HepG2 (cell line): Measurements from ENCODE around the gene LOXL3. TPM values are rescaled to one million over a fixed set of nuclear protein-coding genes. Genes with fewer than 3 reads are reported as not detected.

Source experiments
- ATRX ChIP-seq: sonication (generic); formaldehyde crosslinking; IDR thresholded peaks from 2 replicates; pipeline ENCODE4 v1.4.0; 2020; ENCODE audit warnings: missing genetic modification reagents, borderline replicate concordance
- BCL6 ChIP-seq: IDR thresholded peaks from 2 replicates; pipeline ENCODE4 v1.6.1; 2016; ENCODE audit warnings: missing genetic modification reagents, missing compliant biosample characterization
- MBNL3 ChIP-seq: fragments of 250-450 bp; sonication (Bioruptor Pico); conservative IDR thresholded peaks from 2 replicates; pipeline ENCODE4 v1.8.0; 2022; ENCODE audit warnings: mild to moderate bottlenecking, inconsistent platforms
- NFYB ChIP-seq: sonication (generic); formaldehyde crosslinking; IDR thresholded peaks from 2 replicates; pipeline ENCODE4 v1.4.0; 2020; ENCODE audit warnings: missing genetic modification reagents
- PHF5A ChIP-seq: IDR thresholded peaks from one replicate; pipeline ENCODE4 v1.6.1; 2018; ENCODE audit warnings: low read depth, missing genetic modification reagents; ENCODE audit not compliant: unreplicated experiment
- SNAPC4 ChIP-seq: sonication (generic); formaldehyde crosslinking; IDR thresholded peaks from 2 replicates; pipeline ENCODE4 v1.4.0; 2020; ENCODE audit warnings: mild to moderate bottlenecking, missing genetic modification reagents
- SNRNP70 ChIP-seq: fragments of 200-400 bp; formaldehyde crosslinking; IDR thresholded peaks from 2 replicates; pipeline ENCODE4 v1.6.1; 2017; ENCODE audit warnings: mild to moderate bottlenecking, low read depth, low read length, moderate library complexity
- ZBTB34 ChIP-seq: sonication (generic); formaldehyde crosslinking; IDR thresholded peaks from 2 replicates; pipeline ENCODE4 v1.8.0; 2022; ENCODE audit warnings: mild to moderate bottlenecking, missing genetic modification reagents
- ZBTB7B ChIP-seq: sonication (generic); formaldehyde crosslinking; IDR thresholded peaks from 2 replicates; pipeline ENCODE4 v1.4.0; 2020; ENCODE audit warnings: missing genetic modification reagents
- ZNF24 ChIP-seq: fragments of 450-650 bp; IDR thresholded peaks from 2 replicates; pipeline ENCODE4 v1.6.1; 2017; ENCODE audit warnings: antibody characterized with exemption, mild to moderate bottlenecking
- ZNF530 ChIP-seq: sonication (generic); formaldehyde crosslinking; IDR thresholded peaks from 2 replicates; pipeline ENCODE4 v1.5.0; 2020; ENCODE audit warnings: low read depth, mild to moderate bottlenecking, missing genetic modification reagents
- ZNF720 ChIP-seq: sonication (generic); formaldehyde crosslinking; IDR thresholded peaks from 2 replicates; pipeline ENCODE4 v1.4.0; 2020; ENCODE audit warnings: missing genetic modification reagents
- ZNF75D ChIP-seq: sonication (generic); formaldehyde crosslinking; IDR thresholded peaks from 2 replicates; pipeline ENCODE4 v1.8.1; 2023; ENCODE audit warnings: missing genetic modification reagents, mild to moderate bottlenecking, borderline replicate concordance
- ZNF777 ChIP-seq: sonication (generic); formaldehyde crosslinking; IDR thresholded peaks from 2 replicates; pipeline ENCODE4 v1.4.0; 2020; ENCODE audit warnings: missing genetic modification reagents
- polyA plus RNA-seq, 8 experiments: library from polyadenylated mRNA; depleted of rRNA in 3 of 8; stranded (reverse) in 7 of 8; unstranded in 1 of 8; fragments of >200 nt; fragmentation: Illumina TruSeq in 4 of 8; extraction: Trizol in 4 of 8; gene quantifications; 2 replicates each; pipeline versions ENCODE4 v1.2.1 to v1.2.3, GENCODE V29; 2011 to 2016; ENCODE audit warnings: low read depth in 4 of 8, missing spikeins in 1 of 8, mixed read lengths in 1 of 8; ENCODE audit not compliant: insufficient read depth in 1 of 8
- total RNA-seq, 5 experiments: library from RNA; depleted of rRNA; stranded (reverse); fragments of >200 nt; fragmentation: Illumina TruSeq; extraction: Trizol; gene quantifications; 2 replicates each; pipeline ENCODE4 v1.2.3, GENCODE V29; 2016; ENCODE audit warnings: low read depth in 1 of 5
- TF ChIP-seq, protein P1 (sequence below): sonication (generic); formaldehyde crosslinking; IDR thresholded peaks from 2 replicates; pipeline ENCODE4; 2020; ENCODE audit warnings: missing genetic modification reagents, mild to moderate bottlenecking, borderline replicate concordance
- TF ChIP-seq, protein P2 (sequence below): sonication (generic); formaldehyde crosslinking; IDR thresholded peaks from 2 replicates; pipeline ENCODE4 v1.8.0; 2022; ENCODE audit warnings: mild to moderate bottlenecking, missing genetic modification reagents; ENCODE audit not compliant: insufficient replicate concordance
- TF ChIP-seq, protein P3 (sequence below): sonication (generic); formaldehyde crosslinking; IDR thresholded peaks from 2 replicates; pipeline ENCODE4 v1.5.0; 2020; ENCODE audit warnings: missing genetic modification reagents

LOXL3 gene
- total and polyA plus RNA-seq, 2 of the 13 experiments (the other 11 are each of a cell fraction or from before 2014, with no cell fraction given) = 0.55 to 6.5 TPM

DNA sequence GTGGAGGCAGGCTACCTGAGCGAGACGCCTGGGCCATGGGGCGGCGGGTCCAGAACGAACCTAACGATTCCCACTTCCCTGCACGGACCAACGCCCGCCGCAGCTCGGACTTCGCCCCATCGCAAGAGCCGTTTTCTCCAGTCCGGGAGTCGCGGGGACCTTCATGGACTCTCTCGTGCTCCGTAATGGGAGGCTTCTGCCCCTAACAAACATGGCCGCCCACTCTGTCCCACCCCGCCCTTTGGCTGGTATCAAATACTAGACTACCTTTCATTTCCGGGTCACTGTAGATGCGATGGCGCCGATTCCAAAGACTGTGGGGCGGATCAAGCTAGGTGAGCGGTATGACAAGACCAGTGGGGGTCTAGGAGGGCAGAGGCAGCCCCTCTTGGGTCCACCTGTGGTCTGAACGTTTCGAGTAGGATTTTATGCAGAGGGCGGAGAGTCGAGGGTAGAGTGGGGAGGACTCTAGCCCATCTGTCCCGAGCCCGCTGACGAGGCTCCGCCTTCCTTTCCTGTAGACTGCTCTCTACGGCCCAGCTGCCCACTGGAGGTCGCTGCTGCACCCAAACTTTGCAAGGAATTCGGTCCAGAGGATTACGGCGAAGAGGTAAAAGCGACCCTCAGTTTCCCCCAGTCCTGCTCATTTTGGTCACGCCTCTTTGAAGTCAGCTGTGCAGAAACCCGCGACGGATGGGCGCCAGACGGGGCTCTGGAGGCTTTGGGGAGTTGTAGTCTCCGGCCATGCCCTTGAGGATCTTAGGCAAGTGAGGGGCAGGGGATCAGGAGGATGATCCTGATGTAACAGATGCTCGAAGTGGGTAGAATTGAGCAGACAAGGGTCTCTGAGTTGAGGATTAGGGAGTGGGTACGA is 70.7 kb downstream of the LOXL3 start, which contains the start of the genes CCDC142 and TTC31 (continued):
- no peak for TF ChIP-seq SNRNP70
- TF ChIP-seq ZNF24 = no peak
- TF ChIP-seq, protein P1, sequence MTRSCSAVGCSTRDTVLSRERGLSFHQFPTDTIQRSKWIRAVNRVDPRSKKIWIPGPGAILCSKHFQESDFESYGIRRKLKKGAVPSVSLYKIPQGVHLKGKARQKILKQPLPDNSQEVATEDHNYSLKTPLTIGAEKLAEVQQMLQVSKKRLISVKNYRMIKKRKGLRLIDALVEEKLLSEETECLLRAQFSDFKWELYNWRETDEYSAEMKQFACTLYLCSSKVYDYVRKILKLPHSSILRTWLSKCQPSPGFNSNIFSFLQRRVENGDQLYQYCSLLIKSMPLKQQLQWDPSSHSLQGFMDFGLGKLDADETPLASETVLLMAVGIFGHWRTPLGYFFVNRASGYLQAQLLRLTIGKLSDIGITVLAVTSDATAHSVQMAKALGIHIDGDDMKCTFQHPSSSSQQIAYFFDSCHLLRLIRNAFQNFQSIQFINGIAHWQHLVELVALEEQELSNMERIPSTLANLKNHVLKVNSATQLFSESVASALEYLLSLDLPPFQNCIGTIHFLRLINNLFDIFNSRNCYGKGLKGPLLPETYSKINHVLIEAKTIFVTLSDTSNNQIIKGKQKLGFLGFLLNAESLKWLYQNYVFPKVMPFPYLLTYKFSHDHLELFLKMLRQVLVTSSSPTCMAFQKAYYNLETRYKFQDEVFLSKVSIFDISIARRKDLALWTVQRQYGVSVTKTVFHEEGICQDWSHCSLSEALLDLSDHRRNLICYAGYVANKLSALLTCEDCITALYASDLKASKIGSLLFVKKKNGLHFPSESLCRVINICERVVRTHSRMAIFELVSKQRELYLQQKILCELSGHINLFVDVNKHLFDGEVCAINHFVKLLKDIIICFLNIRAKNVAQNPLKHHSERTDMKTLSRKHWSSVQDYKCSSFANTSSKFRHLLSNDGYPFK = peak; percentile 96
- TF ChIP-seq ATRX = 0 out of 2 replicates have a peak, but pooled peaks have one; percentile 31
- TF ChIP-seq ZNF530 (CRISPR knock-in tag) = no peak
- TF ChIP-seq, protein P2, sequence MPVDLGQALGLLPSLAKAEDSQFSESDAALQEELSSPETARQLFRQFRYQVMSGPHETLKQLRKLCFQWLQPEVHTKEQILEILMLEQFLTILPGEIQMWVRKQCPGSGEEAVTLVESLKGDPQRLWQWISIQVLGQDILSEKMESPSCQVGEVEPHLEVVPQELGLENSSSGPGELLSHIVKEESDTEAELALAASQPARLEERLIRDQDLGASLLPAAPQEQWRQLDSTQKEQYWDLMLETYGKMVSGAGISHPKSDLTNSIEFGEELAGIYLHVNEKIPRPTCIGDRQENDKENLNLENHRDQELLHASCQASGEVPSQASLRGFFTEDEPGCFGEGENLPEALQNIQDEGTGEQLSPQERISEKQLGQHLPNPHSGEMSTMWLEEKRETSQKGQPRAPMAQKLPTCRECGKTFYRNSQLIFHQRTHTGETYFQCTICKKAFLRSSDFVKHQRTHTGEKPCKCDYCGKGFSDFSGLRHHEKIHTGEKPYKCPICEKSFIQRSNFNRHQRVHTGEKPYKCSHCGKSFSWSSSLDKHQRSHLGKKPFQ = peak; percentile 37
- TF ChIP-seq, protein P3, sequence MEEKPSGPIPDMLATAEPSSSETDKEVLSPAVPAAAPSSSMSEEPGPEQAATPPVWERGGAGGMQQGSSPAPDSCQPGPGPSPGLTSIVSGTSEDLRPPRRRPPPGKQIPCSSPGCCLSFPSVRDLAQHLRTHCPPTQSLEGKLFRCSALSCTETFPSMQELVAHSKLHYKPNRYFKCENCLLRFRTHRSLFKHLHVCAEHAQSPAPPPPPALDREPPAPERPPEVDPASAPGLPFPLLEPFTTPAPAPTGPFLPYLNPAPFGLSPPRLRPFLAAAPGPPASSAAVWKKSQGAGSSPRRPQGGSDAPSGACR = peak; percentile 96
- peak; percentile 92; the same call in 1 of the 2 replicates for TF ChIP-seq SNAPC4 (CRISPR knock-in tag)
- peak; percentile 85 for TF ChIP-seq ZBTB7B
- TF ChIP-seq NFYB = peak; percentile 50; the same call in 1 of the 2 replicates
- TF ChIP-seq ZNF777 = no peak; the same call in 1 of the 2 replicates
- TF ChIP-seq ZNF720 (CRISPR knock-in tag) = no peak
- no peak for TF ChIP-seq MBNL3 (CRISPR knock-in tag)
- TF ChIP-seq PHF5A (CRISPR knock-in tag) = peak; percentile 71
- TF ChIP-seq BCL6 = peak; percentile 23
- TF ChIP-seq ZBTB34 (CRISPR knock-in tag) = peak; percentile 83
- TF ChIP-seq ZNF75D (CRISPR knock-in tag) = no peak
